Astrocyte of the cerebellum (primary cell): Measurements from ENCODE around the gene TBC1D5.

Experiments used
- DNase-seq: peaks from one replicate; pipeline ENCODE4 v3.0.0-alpha.2; 2011; ENCODE audit warnings: low read depth
- H3K4me3 ChIP-seq: 2 replicates; pipeline ENCODE4 v1.5.1; 2011; ENCODE audit warnings: mild to moderate bottlenecking, low read depth, low read length, moderate library complexity
- in situ Hi-C: cut with HindIII; loops from 2 replicates; pipeline ENCODE4 v1.10.0; 2017; ENCODE audit warnings: low sequenced_read_pairs
- TF ChIP-seq, protein P1 (sequence below): IDR thresholded peaks from 2 replicates; pipeline ENCODE4 v1.5.1; 2012; ENCODE audit warnings: low read length, low read depth, moderate library complexity, mild to moderate bottlenecking; ENCODE audit errors: missing control alignments

The TBC1D5 gene

DNA sequence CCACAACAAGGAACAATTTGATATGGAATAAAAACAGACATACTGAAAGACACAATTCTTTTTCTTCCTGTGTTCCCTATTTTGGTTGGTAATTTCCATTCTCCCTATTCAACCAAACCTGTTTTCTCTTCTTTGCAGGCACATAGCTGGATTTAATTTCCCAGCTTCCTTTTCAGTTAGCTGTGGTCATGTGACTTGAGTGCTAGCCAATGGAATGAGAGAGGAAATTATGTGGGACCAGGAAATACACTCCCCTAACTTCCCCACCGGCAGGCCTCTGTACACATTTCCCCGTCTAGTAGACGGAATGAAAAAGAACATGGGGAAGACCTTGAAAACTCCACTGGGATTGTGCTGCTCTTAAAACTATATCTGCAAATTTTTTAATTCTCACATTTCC is 351.6 kb downstream of the TBC1D5 start:
- TF ChIP-seq, protein P1, sequence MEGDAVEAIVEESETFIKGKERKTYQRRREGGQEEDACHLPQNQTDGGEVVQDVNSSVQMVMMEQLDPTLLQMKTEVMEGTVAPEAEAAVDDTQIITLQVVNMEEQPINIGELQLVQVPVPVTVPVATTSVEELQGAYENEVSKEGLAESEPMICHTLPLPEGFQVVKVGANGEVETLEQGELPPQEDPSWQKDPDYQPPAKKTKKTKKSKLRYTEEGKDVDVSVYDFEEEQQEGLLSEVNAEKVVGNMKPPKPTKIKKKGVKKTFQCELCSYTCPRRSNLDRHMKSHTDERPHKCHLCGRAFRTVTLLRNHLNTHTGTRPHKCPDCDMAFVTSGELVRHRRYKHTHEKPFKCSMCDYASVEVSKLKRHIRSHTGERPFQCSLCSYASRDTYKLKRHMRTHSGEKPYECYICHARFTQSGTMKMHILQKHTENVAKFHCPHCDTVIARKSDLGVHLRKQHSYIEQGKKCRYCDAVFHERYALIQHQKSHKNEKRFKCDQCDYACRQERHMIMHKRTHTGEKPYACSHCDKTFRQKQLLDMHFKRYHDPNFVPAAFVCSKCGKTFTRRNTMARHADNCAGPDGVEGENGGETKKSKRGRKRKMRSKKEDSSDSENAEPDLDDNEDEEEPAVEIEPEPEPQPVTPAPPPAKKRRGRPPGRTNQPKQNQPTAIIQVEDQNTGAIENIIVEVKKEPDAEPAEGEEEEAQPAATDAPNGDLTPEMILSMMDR: no peak
- in situ Hi-C loops: no loop called here
- DNase-seq: no peak

DNA sequence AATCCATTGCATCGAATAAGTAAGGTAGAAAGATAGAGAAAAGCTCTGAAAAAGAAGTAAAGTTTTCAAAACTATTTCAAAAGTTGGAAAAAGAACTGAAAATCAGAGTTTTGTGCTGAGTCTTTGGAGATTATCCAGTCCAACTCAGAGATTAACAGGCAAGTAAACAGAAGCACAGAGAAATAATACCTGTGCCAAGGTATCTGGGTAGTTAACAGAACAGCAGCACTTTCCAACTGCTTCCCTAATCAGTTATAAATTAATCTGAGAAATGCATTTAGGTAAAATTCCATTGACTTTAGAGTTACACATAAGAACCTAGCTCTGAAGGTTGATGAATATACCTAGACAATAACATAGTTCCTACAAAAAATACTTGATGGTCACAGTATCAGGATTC is 355.3 kb downstream of the TBC1D5 start:
- H3K4me3 ChIP-seq: no peak overlapping the region
- TF ChIP-seq, protein P1: no peak
- in situ Hi-C loops: no loop called here
- no peak for DNase-seq

More for the DNA sequence above, 351.6 kb downstream of the TBC1D5 start:
- no peak overlapping the region for H3K4me3 ChIP-seq

DNA sequence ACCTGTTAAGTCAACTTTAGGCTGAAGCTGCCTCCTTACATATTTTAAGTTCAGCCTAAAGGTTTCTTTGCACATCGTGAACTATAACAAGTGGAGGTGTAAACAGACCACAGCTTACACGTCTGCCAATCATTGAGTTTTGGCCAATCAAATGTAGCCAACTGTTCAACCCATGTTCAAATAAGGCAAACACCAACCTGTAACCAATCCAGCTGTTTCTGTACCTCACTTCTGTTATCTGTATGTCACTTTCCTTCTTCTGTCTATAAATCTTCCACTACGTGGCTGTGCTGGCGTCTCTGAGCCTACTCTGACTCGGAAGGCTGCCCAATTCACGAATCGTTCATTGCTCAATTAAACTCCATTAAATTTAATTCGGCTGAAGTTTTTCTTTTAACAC is 356.0 kb downstream of the TBC1D5 start:
- H3K4me3 ChIP-seq: no peak overlapping the region
- DNase-seq: no peak
- TF ChIP-seq, protein P1: no peak
- in situ Hi-C loops: no loop called here

DNA sequence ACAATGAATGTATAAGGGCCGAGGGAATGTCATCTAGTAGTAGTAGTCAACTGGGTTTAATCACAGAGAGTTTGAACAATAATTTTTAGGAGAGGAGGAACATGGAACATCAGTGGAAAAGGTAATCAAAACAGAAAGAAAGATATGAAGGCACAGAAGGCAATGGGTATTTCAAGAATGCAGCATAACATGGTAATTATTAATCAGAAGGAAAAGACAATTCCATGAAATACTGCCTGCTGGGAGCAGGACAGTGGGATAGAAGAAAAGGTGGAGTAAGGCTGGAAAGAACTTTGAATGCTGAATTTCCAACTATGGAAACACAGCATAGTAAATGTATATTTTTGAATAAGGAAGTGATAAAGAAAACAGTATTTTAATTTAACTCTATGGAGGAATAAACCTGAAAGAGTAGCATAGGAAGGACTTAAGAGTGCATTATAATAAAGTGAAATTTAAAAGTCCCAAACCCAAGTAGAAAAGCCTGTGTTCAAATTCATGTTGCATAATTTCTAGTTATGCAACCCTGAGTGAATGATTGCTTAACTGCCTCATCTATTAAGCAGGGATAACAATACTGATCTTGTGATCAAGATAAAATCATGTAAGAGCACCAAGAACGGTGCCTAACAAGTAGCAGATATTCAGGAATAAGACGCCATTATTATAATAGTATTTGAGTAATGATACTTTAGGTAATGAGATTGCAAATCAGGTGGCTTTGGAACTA is 357.7 kb downstream of the TBC1D5 start:
- H3K4me3 ChIP-seq: no peak overlapping the region
- no peak for DNase-seq
- in situ Hi-C loops: no loop called here
- TF ChIP-seq, protein P1: no peak

DNA sequence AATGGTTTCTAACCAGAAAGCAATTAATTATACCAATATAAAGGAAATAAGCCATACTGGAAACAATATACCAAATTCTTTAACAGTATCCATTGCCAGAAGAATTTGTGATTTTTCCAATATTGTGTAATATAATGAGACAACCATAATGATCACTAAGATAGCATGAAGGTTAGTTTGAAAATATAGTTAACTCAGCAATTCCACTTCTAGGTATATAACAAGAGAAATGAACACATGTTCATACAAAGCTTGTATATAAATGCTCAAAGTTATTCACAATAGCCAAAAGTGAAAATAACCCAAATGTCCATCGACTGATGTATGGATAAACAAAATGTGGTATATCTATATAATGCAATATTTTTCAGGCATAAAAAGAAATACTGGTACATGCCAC is 369.1 kb downstream of the TBC1D5 start:
- H3K4me3 ChIP-seq: no peak overlapping the region
- in situ Hi-C loops: no loop called here
- DNase-seq: no peak
- TF ChIP-seq, protein P1: no peak

DNA sequence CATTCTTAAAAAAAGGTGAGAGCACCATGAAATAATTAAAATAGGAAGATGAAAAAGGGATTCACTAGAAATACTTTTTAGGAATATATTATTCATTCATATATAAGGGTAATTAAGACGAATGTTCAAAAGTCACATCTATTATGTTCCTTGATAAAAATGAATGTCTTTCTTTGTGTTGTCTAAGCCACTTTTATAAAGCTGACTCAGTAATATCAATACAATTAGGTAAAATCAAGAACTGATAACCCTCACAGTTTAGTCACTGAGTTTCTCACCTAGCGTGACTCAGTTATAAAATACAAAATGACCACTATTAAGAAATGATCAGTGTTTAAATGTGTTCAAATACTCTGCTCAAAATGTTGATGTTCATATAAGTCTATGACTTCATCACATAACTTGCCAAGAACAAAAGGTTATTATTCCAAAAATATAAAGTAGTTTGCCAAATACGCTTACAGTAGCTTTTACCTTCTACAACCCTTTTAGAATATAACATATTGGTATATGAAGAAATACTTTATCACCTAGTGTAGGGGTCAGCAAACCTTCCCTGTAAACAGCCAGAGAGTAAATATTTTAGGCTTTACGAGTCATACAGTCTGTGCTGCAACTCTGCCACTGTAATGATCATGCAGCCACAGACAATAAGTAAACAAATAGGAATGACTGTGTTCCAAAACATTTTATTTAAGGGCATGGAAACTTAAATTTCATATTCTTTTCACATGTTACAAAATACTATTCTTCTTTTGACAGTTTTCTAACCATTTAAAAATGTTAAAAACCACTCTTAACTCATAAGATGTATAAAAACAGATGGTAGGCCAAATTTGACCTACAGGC is 369.8 kb downstream of the TBC1D5 start:
- DNase-seq: peak; percentile 13
- no peak overlapping the region for H3K4me3 ChIP-seq
- in situ Hi-C loops: no loop called here
- TF ChIP-seq, protein P1: no peak
